Measurements from ENCODE around the gene IGIP.

IGIP gene

GRCh38 chr5:140093179-140093578 is 32.6 kb upstream of the IGIP start:
- H3K4me3 ChIP-seq (ENCODE audit: insufficient read length, low read depth): no peak overlapping the region
- H3K9me3 ChIP-seq (ENCODE audit: insufficient read depth, low read length): peaks cover 16% of the 10 kb centered on the region
- no peaks in the 10 kb centered on the region for H3K27me3 ChIP-seq (ENCODE audit: insufficient read depth, insufficient read length)
- H3K36me3 ChIP-seq (ENCODE audit: insufficient read depth, insufficient read length, low read length): no peaks in the 10 kb centered on the region
- DNase-seq (ENCODE audit: low read depth, low spot score): no peak
- H3K4me1 ChIP-seq (ENCODE audit: insufficient read depth, insufficient read length): no peaks in the 10 kb centered on the region
- no peak for TF ChIP-seq YY1 (IDR thresholded peaks at IDR 0.05; ENCODE audit: insufficient read depth, insufficient read length)
- no peak for TF ChIP-seq SUZ12 (IDR thresholded peaks at IDR 0.05; ENCODE audit: extremely low read depth, insufficient read depth, insufficient read length)
- TF ChIP-seq ZNF274 (IDR thresholded peaks at IDR 0.05; ENCODE audit: low read depth, low read length): no peak
- H3K9ac ChIP-seq (ENCODE audit: insufficient read length, low read depth): no peak overlapping the region

DNA sequence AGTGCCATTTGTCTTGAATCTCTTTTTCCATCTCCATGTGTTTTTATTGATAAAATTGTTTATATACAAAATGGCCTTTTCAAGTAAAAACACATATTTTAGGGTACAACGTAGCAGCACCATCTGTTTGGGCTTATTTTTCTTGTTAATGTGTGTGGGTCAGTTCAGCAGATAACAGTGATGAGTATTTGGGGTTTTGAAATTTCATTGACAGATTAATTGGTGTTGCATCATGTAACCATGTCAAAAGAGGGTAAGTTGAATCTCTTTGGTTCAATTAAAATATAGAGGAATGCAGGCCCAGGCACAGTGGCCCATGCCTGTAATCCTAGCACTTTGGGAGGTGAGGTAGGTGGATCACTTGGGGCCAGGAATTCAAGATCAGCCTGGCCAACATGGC is 31.9 kb upstream of the IGIP start:
- Histone ChIP-seq H3K4me1 (ENCODE audit: insufficient read depth, insufficient read length) (no peaks in the 10 kb centered on the region), H3K9me3 (ENCODE audit: insufficient read depth, low read length) (peaks cover 16% of the 10 kb centered on the region), H3K4me3 (ENCODE audit: insufficient read length, low read depth) (no peak overlapping the region), H3K36me3 (ENCODE audit: insufficient read depth, insufficient read length, low read length) (no peaks in the 10 kb centered on the region), H3K9ac (ENCODE audit: insufficient read length, low read depth) (no peak overlapping the region), H3K27me3 (ENCODE audit: insufficient read depth, insufficient read length) (no peaks in the 10 kb centered on the region)
- DNase-seq (ENCODE audit: low read depth, low spot score): no peak
- TF ChIP-seq YY1 (IDR thresholded peaks at IDR 0.05; ENCODE audit: insufficient read depth, insufficient read length) (no peak), ZNF274 (IDR thresholded peaks at IDR 0.05; ENCODE audit: low read depth, low read length) (no peak), SUZ12 (IDR thresholded peaks at IDR 0.05; ENCODE audit: extremely low read depth, insufficient read depth, insufficient read length) (no peak)

DNA sequence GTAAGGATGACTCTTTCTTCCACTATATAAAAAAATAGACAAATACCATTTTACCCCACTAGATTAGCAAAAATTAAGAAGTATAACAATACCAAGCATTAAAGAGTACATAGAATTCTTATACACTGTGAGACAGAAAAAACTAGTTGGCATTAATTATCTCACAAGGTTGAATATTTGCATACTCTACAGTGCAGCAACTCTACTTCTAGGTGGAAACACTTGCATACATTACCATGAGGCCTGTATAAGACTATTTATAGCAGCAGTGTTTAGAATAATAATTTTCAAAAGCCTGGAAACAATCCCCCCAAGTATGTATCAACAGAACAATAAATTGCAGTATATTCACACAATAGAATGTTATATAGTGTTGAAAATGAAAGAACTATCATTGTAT is 30.8 kb upstream of the IGIP start:
- H3K9ac ChIP-seq (ENCODE audit: insufficient read length, low read depth): no peak overlapping the region
- H3K36me3 ChIP-seq (ENCODE audit: insufficient read depth, insufficient read length, low read length): no peaks in the 10 kb centered on the region
- TF ChIP-seq YY1 (IDR thresholded peaks at IDR 0.05; ENCODE audit: insufficient read depth, insufficient read length) (no peak), ZNF274 (IDR thresholded peaks at IDR 0.05; ENCODE audit: low read depth, low read length) (no peak), SUZ12 (IDR thresholded peaks at IDR 0.05; ENCODE audit: extremely low read depth, insufficient read depth, insufficient read length) (no peak)
- no peak overlapping the region for H3K4me3 ChIP-seq (ENCODE audit: insufficient read length, low read depth)
- peaks cover 15% of the 10 kb centered on the region for H3K9me3 ChIP-seq (ENCODE audit: insufficient read depth, low read length)
- no peaks in the 10 kb centered on the region for H3K4me1 ChIP-seq (ENCODE audit: insufficient read depth, insufficient read length)
- no peaks in the 10 kb centered on the region for H3K27me3 ChIP-seq (ENCODE audit: insufficient read depth, insufficient read length)
- no peak for DNase-seq (ENCODE audit: low read depth, low spot score)

DNA sequence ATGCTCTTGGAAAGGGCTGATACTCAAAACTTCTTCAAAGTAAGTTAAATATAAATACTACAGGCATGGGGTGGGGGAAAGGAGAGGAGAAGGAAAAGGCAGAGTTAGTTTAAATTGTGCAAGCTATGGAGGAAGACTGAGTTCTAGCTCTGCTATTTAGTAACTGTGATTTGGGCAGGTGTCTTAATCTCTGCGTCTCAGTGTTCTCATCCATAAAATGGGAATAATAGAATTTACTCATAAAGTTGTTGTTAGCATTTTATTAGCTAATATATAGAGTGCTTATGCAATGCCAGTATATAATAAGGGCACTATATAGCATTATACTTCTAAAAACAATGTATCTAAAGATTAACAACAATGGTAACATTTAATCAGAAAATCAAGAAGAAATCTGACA is 24.6 kb upstream of the IGIP start:
- Histone ChIP-seq H3K4me1 (ENCODE audit: insufficient read depth, insufficient read length) (no peaks in the 10 kb centered on the region), H3K4me3 (ENCODE audit: insufficient read length, low read depth) (no peak overlapping the region), H3K9me3 (ENCODE audit: insufficient read depth, low read length) (no peaks in the 10 kb centered on the region), H3K36me3 (ENCODE audit: insufficient read depth, insufficient read length, low read length) (no peaks in the 10 kb centered on the region), H3K27me3 (ENCODE audit: insufficient read depth, insufficient read length) (peaks cover 18% of the 10 kb centered on the region), H3K9ac (ENCODE audit: insufficient read length, low read depth) (no peak overlapping the region)
- DNase-seq (ENCODE audit: low read depth, low spot score): no peak
- no peak for TF ChIP-seq ZNF274 (IDR thresholded peaks at IDR 0.05; ENCODE audit: low read depth, low read length)
- TF ChIP-seq YY1 (IDR thresholded peaks at IDR 0.05; ENCODE audit: insufficient read depth, insufficient read length): no peak
- TF ChIP-seq SUZ12 (IDR thresholded peaks at IDR 0.05; ENCODE audit: extremely low read depth, insufficient read depth, insufficient read length): no peak

DNA sequence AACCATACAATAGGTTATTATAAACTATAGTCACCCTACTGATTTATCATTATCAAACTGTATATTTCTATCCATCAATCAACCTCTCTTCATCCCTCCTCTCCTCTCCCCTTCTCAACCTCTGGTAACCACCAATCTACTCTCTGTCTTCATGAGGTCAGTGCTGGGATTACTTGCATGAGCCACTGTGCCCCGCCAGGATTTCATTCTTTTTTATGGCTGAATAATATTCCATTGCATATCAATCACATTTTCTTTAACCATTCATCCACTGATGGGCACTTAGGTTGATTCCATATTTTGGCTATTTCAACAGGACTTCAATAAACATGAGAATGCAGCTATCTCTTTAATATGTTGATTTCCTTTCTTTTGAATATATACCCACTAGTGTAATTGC is 22.6 kb upstream of the IGIP start:
- H3K4me3 ChIP-seq (ENCODE audit: insufficient read length, low read depth): no peak overlapping the region
- H3K4me1 ChIP-seq (ENCODE audit: insufficient read depth, insufficient read length): no peaks in the 10 kb centered on the region
- H3K36me3 ChIP-seq (ENCODE audit: insufficient read depth, insufficient read length, low read length): no peaks in the 10 kb centered on the region
- H3K27me3 ChIP-seq (ENCODE audit: insufficient read depth, insufficient read length): peaks cover 26% of the 10 kb centered on the region
- no peaks in the 10 kb centered on the region for H3K9me3 ChIP-seq (ENCODE audit: insufficient read depth, low read length)
- no peak overlapping the region for H3K9ac ChIP-seq (ENCODE audit: insufficient read length, low read depth)
- TF ChIP-seq YY1 (IDR thresholded peaks at IDR 0.05; ENCODE audit: insufficient read depth, insufficient read length) (no peak), SUZ12 (IDR thresholded peaks at IDR 0.05; ENCODE audit: extremely low read depth, insufficient read depth, insufficient read length) (no peak), ZNF274 (IDR thresholded peaks at IDR 0.05; ENCODE audit: low read depth, low read length) (no peak)
- no peak for DNase-seq (ENCODE audit: low read depth, low spot score)

GRCh38 chr5:140104100-140104499 is 21.6 kb upstream of the IGIP start:
- TF ChIP-seq SUZ12 (IDR thresholded peaks at IDR 0.05; ENCODE audit: extremely low read depth, insufficient read depth, insufficient read length) (no peak), ZNF274 (IDR thresholded peaks at IDR 0.05; ENCODE audit: low read depth, low read length) (no peak), YY1 (IDR thresholded peaks at IDR 0.05; ENCODE audit: insufficient read depth, insufficient read length) (no peak)
- H3K4me1 ChIP-seq (ENCODE audit: insufficient read depth, insufficient read length): peaks cover 2% of the 10 kb centered on the region
- no peak overlapping the region for H3K4me3 ChIP-seq (ENCODE audit: insufficient read length, low read depth)
- no peak overlapping the region for H3K9ac ChIP-seq (ENCODE audit: insufficient read length, low read depth)
- no peaks in the 10 kb centered on the region for H3K36me3 ChIP-seq (ENCODE audit: insufficient read depth, insufficient read length, low read length)
- no peak for DNase-seq (ENCODE audit: low read depth, low spot score)
- peaks cover 35% of the 10 kb centered on the region for H3K27me3 ChIP-seq (ENCODE audit: insufficient read depth, insufficient read length)
- H3K9me3 ChIP-seq (ENCODE audit: insufficient read depth, low read length): no peaks in the 10 kb centered on the region

- H3K9me3 ChIP-seq (ENCODE audit: insufficient read depth, low read length): no peaks in the 10 kb centered on the region
- no peaks in the 10 kb centered on the region for H3K36me3 ChIP-seq (ENCODE audit: insufficient read depth, insufficient read length, low read length)
- H3K4me1 ChIP-seq (ENCODE audit: insufficient read depth, insufficient read length): peaks cover 2% of the 10 kb centered on the region
- no peak overlapping the region for H3K9ac ChIP-seq (ENCODE audit: insufficient read length, low read depth)
- TF ChIP-seq YY1 (IDR thresholded peaks at IDR 0.05; ENCODE audit: insufficient read depth, insufficient read length) (no peak), ZNF274 (IDR thresholded peaks at IDR 0.05; ENCODE audit: low read depth, low read length) (no peak), SUZ12 (IDR thresholded peaks at IDR 0.05; ENCODE audit: extremely low read depth, insufficient read depth, insufficient read length) (no peak)
- H3K4me3 ChIP-seq (ENCODE audit: insufficient read length, low read depth): no peak overlapping the region
- no peak for DNase-seq (ENCODE audit: low read depth, low spot score)
- H3K27me3 ChIP-seq (ENCODE audit: insufficient read depth, insufficient read length): peaks cover 55% of the 10 kb centered on the region
Measured at GRCh38 chr5:140106101-140106500, 19.6 kb upstream of the IGIP start.

Measured in NT2/D1 (cell line).